GM08714 (cell line): ENCODE results near the gene MPHOSPH9.

Source experiments
- H3K4me3 ChIP-seq: fragments of 200-500 bp; sonication (Bioruptor generic); 2 replicates; pipeline ENCODE4 v1.5.1; 2014; ENCODE audit warnings: mild to moderate bottlenecking, low read length, inconsistent platforms
- ZNF274 ChIP-seq: IDR thresholded peaks from 2 replicates; pipeline ENCODE4 v1.6.1; 2012; ENCODE audit warnings: mild to moderate bottlenecking, low read depth, low read length

MPHOSPH9 gene

GRCh38 chr12:123139926-123140675 is 92.8 kb downstream of the MPHOSPH9 start:
- no peak overlapping the region for H3K4me3 ChIP-seq
- no peak for TF ChIP-seq ZNF274

GRCh38 chr12:123135688-123136087 is 97.3 kb downstream of the MPHOSPH9 start:
- TF ChIP-seq ZNF274, result no peak
- no peak overlapping the region for H3K4me3 ChIP-seq

GRCh38 chr12:123134826-123135225 is 98.1 kb downstream of the MPHOSPH9 start:
- no peak for TF ChIP-seq ZNF274
- H3K4me3 ChIP-seq, result no peak overlapping the region

- H3K4me3 ChIP-seq, result no peak overlapping the region
- TF ChIP-seq ZNF274, result no peak
Measured at GRCh38 chr12:123134271-123134671, 98.7 kb downstream of the MPHOSPH9 start.

- no peak for TF ChIP-seq ZNF274
- H3K4me3 ChIP-seq, result no peak overlapping the region
Measured at GRCh38 chr12:123133701-123134100, 99.2 kb downstream of the MPHOSPH9 start.

- H3K4me3 ChIP-seq, result no peak overlapping the region
- no peak for TF ChIP-seq ZNF274
Measured at GRCh38 chr12:123132951-123133619, 99.9 kb downstream of the MPHOSPH9 start.

GRCh38 chr12:123131879-123132402 is 101.0 kb downstream of the MPHOSPH9 start:
- TF ChIP-seq ZNF274, result no peak
- H3K4me3 ChIP-seq, result no peak overlapping the region

- TF ChIP-seq ZNF274, result no peak
- no peak overlapping the region for H3K4me3 ChIP-seq
Measured at GRCh38 chr12:123131291-123131832, 101.6 kb downstream of the MPHOSPH9 start.

GRCh38 chr12:123129621-123130020 is 103.3 kb downstream of the MPHOSPH9 start:
- no peak overlapping the region for H3K4me3 ChIP-seq
- no peak for TF ChIP-seq ZNF274

GRCh38 chr12:123127182-123127495 is 105.8 kb downstream of the MPHOSPH9 start:
- no peak overlapping the region for H3K4me3 ChIP-seq

GRCh38 chr12:123126294-123127181 is 106.4 kb downstream of the MPHOSPH9 start:
- TF ChIP-seq ZNF274, result no peak
- H3K4me3 ChIP-seq, result no peak overlapping the region

More at GRCh38 chr12:123127182-123127495, 105.8 kb downstream of the MPHOSPH9 start:
- no peak for TF ChIP-seq ZNF274

- H3K4me3 ChIP-seq, result no peak overlapping the region
- no peak for TF ChIP-seq ZNF274
Measured at GRCh38 chr12:123122626-123123025, 110.3 kb downstream of the MPHOSPH9 start.

- H3K4me3 ChIP-seq, result no peak overlapping the region
- no peak for TF ChIP-seq ZNF274
Measured at GRCh38 chr12:123121670-123122069, 111.3 kb downstream of the MPHOSPH9 start.
